NCI-H2171 treated with DMSO at 0.1 percent for 48 hours (cell line): ENCODE data around the gene NHSL2.

ENCODE experiments used
- DNase-seq: peaks from one replicate; lab custom pipeline; 2025; lab: John Stamatoyannopoulos, UW

Gene NHSL2

GRCh38 chrX:71991164-71991563, 80.5 kb downstream of the NHSL2 start:
- no peak for DNase-seq

- DNase-seq, result no peak
Observed at GRCh38 chrX:71992711-71993110, 82.1 kb downstream of the NHSL2 start.

- no peak for DNase-seq
Observed at GRCh38 chrX:71993371-71993770, 82.7 kb downstream of the NHSL2 start.

- DNase-seq, result no peak
Observed at GRCh38 chrX:71994601-71995000, 84.0 kb downstream of the NHSL2 start.

GRCh38 chrX:71995122-71995521, 84.5 kb downstream of the NHSL2 start:
- DNase-seq, result no peak

- peak; percentile 25 for DNase-seq
Observed at GRCh38 chrX:71996136-71996535, 85.5 kb downstream of the NHSL2 start.

- no peak for DNase-seq
Observed at GRCh38 chrX:71996826-71997225, 86.2 kb downstream of the NHSL2 start.

GRCh38 chrX:71997320-71997719, 86.7 kb downstream of the NHSL2 start:
- DNase-seq, result no peak

- peak; percentile 5 for DNase-seq
Observed at GRCh38 chrX:71998836-71999509, 88.3 kb downstream of the NHSL2 start.

- DNase-seq, result no peak
Observed at GRCh38 chrX:71999535-71999934, 88.9 kb downstream of the NHSL2 start.

- no peak for DNase-seq
Observed at GRCh38 chrX:72001471-72001870, 90.8 kb downstream of the NHSL2 start.

GRCh38 chrX:72001906-72002305, 91.3 kb downstream of the NHSL2 start:
- DNase-seq, result no peak

GRCh38 chrX:72002875-72003274, 92.2 kb downstream of the NHSL2 start:
- no peak for DNase-seq

GRCh38 chrX:72003811-72004750, 93.4 kb downstream of the NHSL2 start:
- no peak for DNase-seq

GRCh38 chrX:72005046-72005445, 94.4 kb downstream of the NHSL2 start:
- no peak for DNase-seq

- no peak for DNase-seq
Observed at GRCh38 chrX:72006461-72006860, 95.8 kb downstream of the NHSL2 start.

- DNase-seq, result no peak
Observed at GRCh38 chrX:72009731-72010130, 99.1 kb downstream of the NHSL2 start.

GRCh38 chrX:72011734-72012133, 101.1 kb downstream of the NHSL2 start:
- DNase-seq, result no peak

- DNase-seq, result no peak
Observed at GRCh38 chrX:72015383-72015782, 104.7 kb downstream of the NHSL2 start.

GRCh38 chrX:72016881-72017783, 106.5 kb downstream of the NHSL2 start:
- no peak for DNase-seq

- no peak for DNase-seq
Observed at GRCh38 chrX:72018277-72019112, 107.8 kb downstream of the NHSL2 start.
